ENCODE measurements around the gene CAP2. TPM values are rescaled to one million over a fixed set of nuclear protein-coding genes. Genes with fewer than 3 reads are reported as not detected.

CAP2 gene
- total and polyA plus RNA-seq, 9 of the 15 experiments (the other 6 are each of a cell fraction or from before 2014, with no cell fraction given) = not detected

DNA sequence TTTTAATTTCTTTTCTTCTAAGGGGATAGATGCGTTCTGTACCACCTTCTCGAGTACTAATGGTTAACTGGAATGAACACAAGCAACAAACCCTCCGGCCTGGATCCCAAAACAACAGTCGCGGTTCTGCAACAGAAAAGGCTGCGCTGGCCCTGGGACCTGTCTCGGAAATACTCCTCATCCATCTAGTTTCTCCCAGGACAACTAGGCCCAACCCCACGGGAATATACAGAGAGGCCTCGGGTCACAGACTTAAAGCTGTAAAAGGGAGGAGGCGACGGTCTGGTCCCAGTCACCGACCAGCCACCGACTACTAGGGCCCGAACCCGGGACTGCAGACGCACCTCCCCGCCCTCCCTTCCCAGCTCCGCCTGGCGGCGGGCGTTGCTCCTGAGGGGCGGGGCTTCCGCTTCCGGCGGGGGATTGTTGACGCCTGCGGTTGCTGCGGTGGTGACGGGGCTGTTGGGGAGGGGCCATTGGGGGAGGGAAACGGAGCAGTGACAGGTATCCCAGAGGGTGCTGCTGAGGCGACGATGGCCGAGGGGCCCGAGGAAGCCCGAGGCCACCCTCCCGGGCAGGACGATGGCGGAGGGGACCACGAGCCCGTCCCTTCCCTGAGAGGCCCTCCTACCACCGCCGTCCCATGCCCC lies 206.6 kb downstream of the CAP2 start, which contains the start of gene FAM8A1 (continued):
- TF ChIP-seq, protein P1, sequence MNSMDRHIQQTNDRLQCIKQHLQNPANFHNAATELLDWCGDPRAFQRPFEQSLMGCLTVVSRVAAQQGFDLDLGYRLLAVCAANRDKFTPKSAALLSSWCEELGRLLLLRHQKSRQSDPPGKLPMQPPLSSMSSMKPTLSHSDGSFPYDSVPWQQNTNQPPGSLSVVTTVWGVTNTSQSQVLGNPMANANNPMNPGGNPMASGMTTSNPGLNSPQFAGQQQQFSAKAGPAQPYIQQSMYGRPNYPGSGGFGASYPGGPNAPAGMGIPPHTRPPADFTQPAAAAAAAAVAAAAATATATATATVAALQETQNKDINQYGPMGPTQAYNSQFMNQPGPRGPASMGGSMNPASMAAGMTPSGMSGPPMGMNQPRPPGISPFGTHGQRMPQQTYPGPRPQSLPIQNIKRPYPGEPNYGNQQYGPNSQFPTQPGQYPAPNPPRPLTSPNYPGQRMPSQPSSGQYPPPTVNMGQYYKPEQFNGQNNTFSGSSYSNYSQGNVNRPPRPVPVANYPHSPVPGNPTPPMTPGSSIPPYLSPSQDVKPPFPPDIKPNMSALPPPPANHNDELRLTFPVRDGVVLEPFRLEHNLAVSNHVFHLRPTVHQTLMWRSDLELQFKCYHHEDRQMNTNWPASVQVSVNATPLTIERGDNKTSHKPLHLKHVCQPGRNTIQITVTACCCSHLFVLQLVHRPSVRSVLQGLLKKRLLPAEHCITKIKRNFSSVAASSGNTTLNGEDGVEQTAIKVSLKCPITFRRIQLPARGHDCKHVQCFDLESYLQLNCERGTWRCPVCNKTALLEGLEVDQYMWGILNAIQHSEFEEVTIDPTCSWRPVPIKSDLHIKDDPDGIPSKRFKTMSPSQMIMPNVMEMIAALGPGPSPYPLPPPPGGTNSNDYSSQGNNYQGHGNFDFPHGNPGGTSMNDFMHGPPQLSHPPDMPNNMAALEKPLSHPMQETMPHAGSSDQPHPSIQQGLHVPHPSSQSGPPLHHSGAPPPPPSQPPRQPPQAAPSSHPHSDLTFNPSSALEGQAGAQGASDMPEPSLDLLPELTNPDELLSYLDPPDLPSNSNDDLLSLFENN (IDR thresholded peaks at IDR 0.05; ENCODE audit: low read depth in 2 of 2, low read length in 2 of 2) = peak in 1 of 2 experiments; percentile 71; a peak in 1 of 4 replicates
- no peak for TF ChIP-seq SREBF2 (CRISPR knock-in tag; IDR thresholded peaks at IDR 0.05)
- no peak for TF ChIP-seq POLR3A (IDR thresholded peaks at IDR 0.05; ENCODE audit: borderline replicate concordance, extremely low read depth, insufficient read depth, insufficient read length)
- TF ChIP-seq, protein P2, sequence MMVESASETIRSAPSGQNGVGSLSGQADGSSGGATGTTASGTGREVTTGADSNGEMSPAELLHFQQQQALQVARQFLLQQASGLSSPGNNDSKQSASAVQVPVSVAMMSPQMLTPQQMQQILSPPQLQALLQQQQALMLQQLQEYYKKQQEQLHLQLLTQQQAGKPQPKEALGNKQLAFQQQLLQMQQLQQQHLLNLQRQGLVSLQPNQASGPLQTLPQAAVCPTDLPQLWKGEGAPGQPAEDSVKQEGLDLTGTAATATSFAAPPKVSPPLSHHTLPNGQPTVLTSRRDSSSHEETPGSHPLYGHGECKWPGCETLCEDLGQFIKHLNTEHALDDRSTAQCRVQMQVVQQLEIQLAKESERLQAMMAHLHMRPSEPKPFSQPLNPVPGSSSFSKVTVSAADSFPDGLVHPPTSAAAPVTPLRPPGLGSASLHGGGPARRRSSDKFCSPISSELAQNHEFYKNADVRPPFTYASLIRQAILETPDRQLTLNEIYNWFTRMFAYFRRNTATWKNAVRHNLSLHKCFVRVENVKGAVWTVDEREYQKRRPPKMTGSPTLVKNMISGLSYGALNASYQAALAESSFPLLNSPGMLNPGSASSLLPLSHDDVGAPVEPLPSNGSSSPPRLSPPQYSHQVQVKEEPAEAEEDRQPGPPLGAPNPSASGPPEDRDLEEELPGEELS (CRISPR knock-in tag; IDR thresholded peaks at IDR 0.05; ENCODE audit: borderline replicate concordance) = peak; percentile 99
- TF ChIP-seq, protein P3, sequence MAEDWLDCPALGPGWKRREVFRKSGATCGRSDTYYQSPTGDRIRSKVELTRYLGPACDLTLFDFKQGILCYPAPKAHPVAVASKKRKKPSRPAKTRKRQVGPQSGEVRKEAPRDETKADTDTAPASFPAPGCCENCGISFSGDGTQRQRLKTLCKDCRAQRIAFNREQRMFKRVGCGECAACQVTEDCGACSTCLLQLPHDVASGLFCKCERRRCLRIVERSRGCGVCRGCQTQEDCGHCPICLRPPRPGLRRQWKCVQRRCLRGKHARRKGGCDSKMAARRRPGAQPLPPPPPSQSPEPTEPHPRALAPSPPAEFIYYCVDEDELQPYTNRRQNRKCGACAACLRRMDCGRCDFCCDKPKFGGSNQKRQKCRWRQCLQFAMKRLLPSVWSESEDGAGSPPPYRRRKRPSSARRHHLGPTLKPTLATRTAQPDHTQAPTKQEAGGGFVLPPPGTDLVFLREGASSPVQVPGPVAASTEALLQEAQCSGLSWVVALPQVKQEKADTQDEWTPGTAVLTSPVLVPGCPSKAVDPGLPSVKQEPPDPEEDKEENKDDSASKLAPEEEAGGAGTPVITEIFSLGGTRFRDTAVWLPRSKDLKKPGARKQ (CRISPR knock-in tag; IDR thresholded peaks at IDR 0.05) = 0 out of 2 replicates have a peak, but pooled peaks have one; percentile 43
- TF ChIP-seq, protein P4, sequence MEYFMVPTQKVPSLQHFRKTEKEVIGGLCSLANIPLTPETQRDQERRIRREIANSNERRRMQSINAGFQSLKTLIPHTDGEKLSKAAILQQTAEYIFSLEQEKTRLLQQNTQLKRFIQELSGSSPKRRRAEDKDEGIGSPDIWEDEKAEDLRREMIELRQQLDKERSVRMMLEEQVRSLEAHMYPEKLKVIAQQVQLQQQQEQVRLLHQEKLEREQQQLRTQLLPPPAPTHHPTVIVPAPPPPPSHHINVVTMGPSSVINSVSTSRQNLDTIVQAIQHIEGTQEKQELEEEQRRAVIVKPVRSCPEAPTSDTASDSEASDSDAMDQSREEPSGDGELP (CRISPR knock-in tag; IDR thresholded peaks at IDR 0.05; ENCODE audit: borderline replicate concordance) = peak; percentile 88
- TF ChIP-seq CREM (IDR thresholded peaks at IDR 0.05; ENCODE audit: low read depth) = peak; percentile 94
- TF ChIP-seq, protein P5, sequence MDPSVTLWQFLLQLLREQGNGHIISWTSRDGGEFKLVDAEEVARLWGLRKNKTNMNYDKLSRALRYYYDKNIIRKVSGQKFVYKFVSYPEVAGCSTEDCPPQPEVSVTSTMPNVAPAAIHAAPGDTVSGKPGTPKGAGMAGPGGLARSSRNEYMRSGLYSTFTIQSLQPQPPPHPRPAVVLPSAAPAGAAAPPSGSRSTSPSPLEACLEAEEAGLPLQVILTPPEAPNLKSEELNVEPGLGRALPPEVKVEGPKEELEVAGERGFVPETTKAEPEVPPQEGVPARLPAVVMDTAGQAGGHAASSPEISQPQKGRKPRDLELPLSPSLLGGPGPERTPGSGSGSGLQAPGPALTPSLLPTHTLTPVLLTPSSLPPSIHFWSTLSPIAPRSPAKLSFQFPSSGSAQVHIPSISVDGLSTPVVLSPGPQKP (CRISPR knock-in tag; IDR thresholded peaks at IDR 0.05) = no peak
- peak; percentile 86 for TF ChIP-seq POLR2H (tag; IDR thresholded peaks at IDR 0.05; ENCODE audit: low read depth)
- TF ChIP-seq SUPT5H (IDR thresholded peaks at IDR 0.05) = peak; percentile 89
- 0 out of 2 replicates have a peak, but pooled peaks have one; percentile 23 for TF ChIP-seq NR2C2 (CRISPR knock-in tag; IDR thresholded peaks at IDR 0.05)
- TF ChIP-seq NR2C2 (tag; IDR thresholded peaks at IDR 0.05) = no peak
- no peak for TF ChIP-seq CCAR2 (IDR thresholded peaks at IDR 0.05; ENCODE audit: low read depth, low read length)
- TF ChIP-seq, protein P6, sequence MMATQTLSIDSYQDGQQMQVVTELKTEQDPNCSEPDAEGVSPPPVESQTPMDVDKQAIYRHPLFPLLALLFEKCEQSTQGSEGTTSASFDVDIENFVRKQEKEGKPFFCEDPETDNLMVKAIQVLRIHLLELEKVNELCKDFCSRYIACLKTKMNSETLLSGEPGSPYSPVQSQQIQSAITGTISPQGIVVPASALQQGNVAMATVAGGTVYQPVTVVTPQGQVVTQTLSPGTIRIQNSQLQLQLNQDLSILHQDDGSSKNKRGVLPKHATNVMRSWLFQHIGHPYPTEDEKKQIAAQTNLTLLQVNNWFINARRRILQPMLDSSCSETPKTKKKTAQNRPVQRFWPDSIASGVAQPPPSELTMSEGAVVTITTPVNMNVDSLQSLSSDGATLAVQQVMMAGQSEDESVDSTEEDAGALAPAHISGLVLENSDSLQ (IDR thresholded peaks at IDR 0.05) = peak; percentile 87
- peak; percentile 82 for TF ChIP-seq NFE2 (IDR thresholded peaks at IDR 0.05; ENCODE audit: low read depth)
- TF ChIP-seq ETV1 (tag; conservative IDR thresholded peaks at IDR 0.05; ENCODE audit: low read depth) = peak; percentile 91
- TF ChIP-seq ZKSCAN3 (CRISPR knock-in tag; IDR thresholded peaks at IDR 0.05) = no peak
